GM19452 (cell line): ENCODE data around the gene APPL1.

ENCODE experiments used
- ATAC-seq: cut with Tn5 transposase; IDR thresholded peaks from one replicate; pipeline ENCODE4 v1.9.1; 2021; ENCODE audit not compliant: unreplicated experiment

Gene APPL1

GRCh38 chr3:57227204-57227929 lies at the start of gene APPL1:
Gene APPL1 (plus strand): TSS chr3:57227729. CDS start chr3:57227884, 155 bp downstream.
- ATAC-seq: peak; percentile 97

- no peak for ATAC-seq
Observed at GRCh38 chr3:57179580-57180410, 47.7 kb upstream of the APPL1 start.

GRCh38 chr3:57184526-57184925 lies 43.0 kb upstream of the APPL1 start:
- no peak for ATAC-seq

DNA sequence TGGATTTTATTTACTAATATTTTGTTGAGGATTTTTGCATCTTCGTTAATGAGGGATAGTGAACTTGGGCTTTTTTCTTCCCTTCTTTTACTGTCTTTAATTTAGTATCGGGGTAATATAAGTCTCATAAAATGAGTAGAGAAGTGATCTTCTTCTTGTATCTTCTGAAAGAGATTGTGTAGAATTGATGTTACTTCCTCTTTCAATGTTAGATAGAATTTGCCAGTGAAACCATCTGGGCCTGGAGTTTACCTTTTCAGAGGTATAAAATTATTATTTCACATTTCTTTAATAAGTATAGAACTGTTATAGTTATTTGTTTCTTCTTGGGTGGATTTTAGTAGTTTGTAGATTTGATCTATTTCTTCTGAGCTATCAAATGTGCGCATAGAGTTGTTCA lies 35.5 kb upstream of the APPL1 start:
- ATAC-seq: no peak

GRCh38 chr3:57194641-57195040 lies 32.9 kb upstream of the APPL1 start:
- no peak for ATAC-seq

GRCh38 chr3:57199895-57200297 lies 27.6 kb upstream of the APPL1 start, which contains the start of gene HESX1:
Gene HESX1 (minus strand): TSS chr3:57199978. CDS start chr3:57199918, 60 bp downstream.
- no peak for ATAC-seq

GRCh38 chr3:57206423-57206822 lies 21.1 kb upstream of the APPL1 start:
- no peak for ATAC-seq

GRCh38 chr3:57221883-57222282 lies 5.6 kb upstream of the APPL1 start:
- ATAC-seq: no peak

- no peak for ATAC-seq
Observed at GRCh38 chr3:57224856-57225255, 2.7 kb upstream of the APPL1 start.

DNA sequence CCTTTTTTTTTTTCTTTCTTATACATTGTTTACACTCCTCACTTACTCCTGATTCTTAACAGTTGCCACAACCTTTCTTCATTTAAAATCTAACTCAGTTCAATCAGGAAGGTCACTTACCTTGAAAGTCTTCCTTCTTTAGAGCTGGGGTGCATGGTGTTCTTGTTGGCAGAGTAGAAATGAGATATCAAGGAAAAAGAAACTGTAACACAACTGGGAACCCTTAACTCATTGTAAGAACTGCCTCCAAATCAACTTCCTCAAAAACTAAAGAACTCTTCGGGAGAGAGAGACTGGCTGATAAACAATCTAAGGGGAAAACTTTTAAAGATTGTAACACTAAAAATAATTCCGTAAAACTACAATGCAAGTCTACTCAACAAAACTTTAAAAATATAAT lies 1.4 kb upstream of the APPL1 start:
- ATAC-seq: no peak

DNA sequence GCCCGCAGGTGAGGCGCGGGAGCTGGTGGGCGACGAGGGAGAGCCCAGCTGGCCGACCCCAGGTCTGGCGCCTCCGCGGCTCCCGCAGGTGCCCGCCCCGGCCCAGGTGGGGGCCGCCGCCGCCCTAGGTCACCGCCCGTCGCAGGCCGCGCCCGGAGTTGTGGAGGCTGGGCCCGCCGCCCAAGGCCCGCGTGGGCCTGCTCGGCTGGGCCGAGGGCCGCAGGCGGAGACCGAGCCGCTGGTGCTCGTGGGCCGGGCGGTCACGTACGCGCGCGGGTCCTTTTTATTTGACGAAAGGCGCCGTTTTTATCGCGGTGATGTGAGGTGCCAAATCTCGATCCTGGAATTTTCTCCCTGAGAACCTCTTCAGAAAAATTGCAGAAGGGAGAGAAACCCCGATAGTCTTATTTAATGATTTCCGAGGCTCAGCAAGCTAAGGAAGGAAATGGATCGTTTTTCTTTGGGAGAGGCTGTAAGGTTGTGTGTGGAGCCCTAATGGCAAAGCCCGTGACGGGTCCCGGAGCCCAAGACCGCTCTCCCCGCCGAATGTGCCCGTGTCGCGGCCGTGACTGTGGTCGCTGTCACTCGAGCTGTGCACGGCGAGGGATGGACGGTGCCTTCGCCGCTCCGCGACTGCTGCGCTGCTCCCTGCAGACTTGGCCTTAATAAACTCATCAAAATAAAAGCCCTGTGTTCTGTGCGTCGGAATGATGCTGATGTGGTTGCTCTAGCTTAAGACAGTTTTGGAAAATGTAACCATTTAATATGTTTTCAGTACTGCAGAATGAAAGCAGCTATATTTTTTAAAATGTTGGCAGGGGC lies 612 bp downstream of the APPL1 start:
- peak; percentile 37 for ATAC-seq

DNA sequence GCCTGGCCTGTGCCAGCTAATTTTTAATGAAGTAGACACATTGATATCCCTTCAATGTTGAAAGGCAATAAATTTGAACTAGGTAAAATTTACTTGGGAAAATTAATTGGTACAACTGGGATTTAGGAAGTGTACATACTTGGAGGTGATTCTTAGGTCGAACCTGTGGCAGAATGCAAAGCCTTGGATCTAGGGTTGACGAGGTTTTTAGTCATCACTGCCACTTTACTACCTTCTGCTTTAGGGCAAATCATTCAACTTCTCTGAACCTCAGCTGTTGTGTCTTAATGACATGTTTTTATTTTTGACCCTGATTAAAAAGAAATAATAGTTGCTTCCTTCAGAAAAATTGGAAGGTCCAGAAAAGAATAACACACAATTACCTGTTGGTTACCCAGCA lies 2.5 kb downstream of the APPL1 start:
- no peak for ATAC-seq

- no peak for ATAC-seq
Observed at GRCh38 chr3:57233799-57234198, 6.3 kb downstream of the APPL1 start.

GRCh38 chr3:57234613-57235575 lies 7.4 kb downstream of the APPL1 start:
- ATAC-seq: no peak

DNA sequence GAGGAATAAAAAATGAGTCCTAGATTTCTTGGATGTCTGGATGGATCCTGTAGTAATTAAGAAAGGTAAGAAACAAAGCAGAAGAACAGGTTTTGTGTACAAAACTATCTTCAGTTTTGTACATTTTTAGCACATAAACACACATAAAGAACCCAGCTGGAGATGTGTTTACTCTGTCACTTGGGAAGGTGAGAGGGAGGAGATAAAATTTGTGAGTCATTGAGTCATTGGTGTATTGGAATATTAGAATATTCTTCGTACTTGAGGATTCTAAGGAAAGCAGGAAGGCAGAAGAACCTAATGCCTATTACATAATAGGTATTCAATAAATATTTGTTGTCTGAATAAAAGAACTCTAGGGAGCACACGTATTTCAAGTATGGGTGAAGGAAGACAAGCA lies 17.4 kb downstream of the APPL1 start:
- no peak for ATAC-seq

DNA sequence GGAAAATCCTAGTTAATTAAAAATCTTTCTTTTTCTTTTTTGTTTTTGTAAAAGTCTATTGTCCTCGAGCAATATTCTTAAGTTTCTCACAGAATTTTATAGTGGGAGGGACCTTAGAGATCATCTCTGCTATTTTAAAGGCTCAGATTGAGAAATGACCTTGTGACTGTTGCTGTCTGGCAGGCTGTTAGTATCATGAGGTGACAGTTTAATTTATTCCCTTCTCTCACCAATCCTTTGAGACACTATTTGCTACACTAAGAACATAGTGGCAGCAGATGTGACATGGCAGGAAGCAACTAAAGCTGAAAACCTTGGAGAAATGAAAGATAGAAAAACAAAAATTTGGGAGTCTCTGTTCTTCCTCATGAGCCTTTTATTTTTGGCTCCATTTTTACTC lies 24.9 kb downstream of the APPL1 start:
- ATAC-seq: no peak

- no peak for ATAC-seq
Observed at GRCh38 chr3:57256844-57257243, 29.3 kb downstream of the APPL1 start.

GRCh38 chr3:57257678-57258077 lies 30.1 kb downstream of the APPL1 start:
- no peak for ATAC-seq

DNA sequence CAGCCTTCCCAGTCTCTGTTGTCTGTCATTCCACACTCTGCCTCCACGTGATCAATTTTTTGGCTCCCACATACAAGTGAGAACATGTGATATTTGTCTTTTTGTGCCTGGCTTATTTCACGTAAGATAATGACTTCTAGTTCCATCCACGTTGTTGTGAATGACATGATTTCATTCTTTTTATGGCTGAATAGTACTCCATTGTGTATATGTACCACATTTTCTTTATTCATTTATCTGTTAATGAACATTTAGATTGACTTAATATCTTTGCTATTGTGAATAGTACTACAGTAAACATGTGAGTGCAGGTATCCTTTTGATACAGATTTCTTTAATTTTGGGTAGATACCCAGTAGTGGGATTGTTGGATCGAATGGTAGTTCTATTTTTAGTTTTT lies 33.6 kb downstream of the APPL1 start:
- ATAC-seq: no peak

- no peak for ATAC-seq
Observed at GRCh38 chr3:57261929-57262328, 34.4 kb downstream of the APPL1 start.
